GM15510 (cell line): ENCODE measurements around the gene ANKS1B.

Experiments used
- POLR2A ChIP-seq: IDR thresholded peaks from 3 replicates; pipeline ENCODE4 v1.6.1; 2011; ENCODE audit warnings: borderline replicate concordance; ENCODE audit not compliant: insufficient read length; ENCODE audit errors: extremely low read depth

ANKS1B gene

GRCh38 chr12:98945864-98946263 lies 1038.9 kb downstream of the ANKS1B start:
- TF ChIP-seq POLR2A: no peak

- TF ChIP-seq POLR2A: no peak
Measured at GRCh38 chr12:98939926-98940325, 1044.8 kb downstream of the ANKS1B start.

GRCh38 chr12:98939350-98939749 lies 1045.4 kb downstream of the ANKS1B start:
- no peak for TF ChIP-seq POLR2A

GRCh38 chr12:98935847-98936246 lies 1048.9 kb downstream of the ANKS1B start:
- TF ChIP-seq POLR2A: no peak

GRCh38 chr12:98922871-98923270 lies 1061.9 kb downstream of the ANKS1B start:
- no peak for TF ChIP-seq POLR2A

- no peak for TF ChIP-seq POLR2A
Measured at GRCh38 chr12:98918176-98918863, 1066.4 kb downstream of the ANKS1B start.

GRCh38 chr12:98916106-98916505 lies 1068.6 kb downstream of the ANKS1B start:
- no peak for TF ChIP-seq POLR2A

- no peak for TF ChIP-seq POLR2A
Measured at GRCh38 chr12:98912401-98912974, 1072.2 kb downstream of the ANKS1B start.

GRCh38 chr12:98911396-98911795 lies 1073.3 kb downstream of the ANKS1B start:
- TF ChIP-seq POLR2A: no peak

GRCh38 chr12:98909746-98910145 lies 1075.0 kb downstream of the ANKS1B start:
- TF ChIP-seq POLR2A: no peak

- TF ChIP-seq POLR2A: no peak
Measured at GRCh38 chr12:98908866-98909265, 1075.9 kb downstream of the ANKS1B start.

GRCh38 chr12:98903875-98904274 lies 1080.9 kb downstream of the ANKS1B start:
- no peak for TF ChIP-seq POLR2A

GRCh38 chr12:98901189-98901588 lies 1083.5 kb downstream of the ANKS1B start:
- TF ChIP-seq POLR2A: no peak

- TF ChIP-seq POLR2A: no peak
Measured at GRCh38 chr12:98896938-98897337, 1087.8 kb downstream of the ANKS1B start.

- TF ChIP-seq POLR2A: no peak
Measured at GRCh38 chr12:98895086-98895651, 1089.6 kb downstream of the ANKS1B start.
